ENCODE data around the gene PRPS2. TPM values are rescaled to one million over a fixed set of nuclear protein-coding genes. Genes with fewer than 3 reads are reported as not detected.

Gene PRPS2
- polyA plus RNA-seq, 3 donors: 8.2 to 19.6 (median 17.3) TPM

DNA sequence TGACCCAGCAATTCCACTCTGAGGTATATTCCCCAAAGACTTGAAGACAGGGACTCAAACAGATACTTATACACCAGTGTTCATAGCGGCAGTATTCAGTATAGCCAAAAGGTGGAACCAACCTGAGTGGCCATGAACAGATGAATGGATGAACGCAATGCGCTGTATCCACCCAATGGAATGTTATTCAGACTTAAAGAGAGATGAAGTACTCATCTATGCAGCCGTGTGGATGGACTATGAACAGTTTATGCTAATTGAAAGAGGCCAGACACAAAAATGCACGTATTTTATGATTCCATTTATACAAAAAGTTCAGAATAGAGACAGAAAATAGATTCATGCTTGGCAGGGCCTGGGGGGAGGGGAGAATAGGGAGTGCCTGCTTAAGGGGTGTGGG lies 26.3 kb downstream of the PRPS2 start:
- H3K9me3 ChIP-seq (replicated peaks in 1 of 2; ENCODE audit: control insufficient read depth in 1 of 2, insufficient read depth in 1 of 2, low read length in 2 of 2): no peaks in the 10 kb centered on the region
- H4K20me1 ChIP-seq (ENCODE audit: insufficient read depth, low read length): no peaks in the 10 kb centered on the region
- Mint-ChIP-seq H3K4me1 (peaks cover 10% of the 10 kb centered on the region), H3K9me3 (peaks cover 0 to 1% (median 0%) of the 10 kb centered on the region in 7 donors), H3K4me3 (no peak overlapping the region), H3K27ac (no peak overlapping the region), H3K27me3 (ENCODE audit: low read depth in 3 of 3) (peaks cover 0 to 10% (median 0%) of the 10 kb centered on the region in 3 donors), H3K36me3 (peaks cover 13 to 19% of the 10 kb centered on the region in 2 donors)
- H3K9ac ChIP-seq (ENCODE audit: insufficient read depth, low read length, poor library complexity, severe bottlenecking): no peak overlapping the region
- H3K4me2 ChIP-seq (replicated peaks; ENCODE audit: extremely low read depth, low read length, poor library complexity, severe bottlenecking): no peak overlapping the region
- DNase-seq: no peak
- H3K79me2 ChIP-seq (ENCODE audit: insufficient read depth, low read length): no peaks in the 10 kb centered on the region
- no peak overlapping the region for H2AFZ ChIP-seq (ENCODE audit: insufficient read depth, low read depth, low read length, poor library complexity, severe bottlenecking)
- no peak overlapping the region for H3K4me3 ChIP-seq (replicated peaks in 1 of 3; ENCODE audit: low read depth in 2 of 3, low read length in 3 of 3)
- peaks cover 4 to 6% of the 10 kb centered on the region in 2 donors for H3K4me1 ChIP-seq (ENCODE audit: control insufficient read depth in 1 of 2, insufficient read depth in 2 of 2, low read length in 2 of 2)
- intact Hi-C loops (cut with micrococcal nuclease): no loop called here
- TF ChIP-seq, protein P1, sequence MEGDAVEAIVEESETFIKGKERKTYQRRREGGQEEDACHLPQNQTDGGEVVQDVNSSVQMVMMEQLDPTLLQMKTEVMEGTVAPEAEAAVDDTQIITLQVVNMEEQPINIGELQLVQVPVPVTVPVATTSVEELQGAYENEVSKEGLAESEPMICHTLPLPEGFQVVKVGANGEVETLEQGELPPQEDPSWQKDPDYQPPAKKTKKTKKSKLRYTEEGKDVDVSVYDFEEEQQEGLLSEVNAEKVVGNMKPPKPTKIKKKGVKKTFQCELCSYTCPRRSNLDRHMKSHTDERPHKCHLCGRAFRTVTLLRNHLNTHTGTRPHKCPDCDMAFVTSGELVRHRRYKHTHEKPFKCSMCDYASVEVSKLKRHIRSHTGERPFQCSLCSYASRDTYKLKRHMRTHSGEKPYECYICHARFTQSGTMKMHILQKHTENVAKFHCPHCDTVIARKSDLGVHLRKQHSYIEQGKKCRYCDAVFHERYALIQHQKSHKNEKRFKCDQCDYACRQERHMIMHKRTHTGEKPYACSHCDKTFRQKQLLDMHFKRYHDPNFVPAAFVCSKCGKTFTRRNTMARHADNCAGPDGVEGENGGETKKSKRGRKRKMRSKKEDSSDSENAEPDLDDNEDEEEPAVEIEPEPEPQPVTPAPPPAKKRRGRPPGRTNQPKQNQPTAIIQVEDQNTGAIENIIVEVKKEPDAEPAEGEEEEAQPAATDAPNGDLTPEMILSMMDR (IDR thresholded peaks at IDR 0.05): no peak
- no peak overlapping the region for H3K27ac ChIP-seq (ENCODE audit: low read depth in 1 of 2, low read length in 2 of 2)
- 100% methylated on average over 1 of the region's 5 CpGs for WGBS (ENCODE audit: insufficient coverage)
- peaks cover 11 to 24% of the 10 kb centered on the region in 2 donors for H3K36me3 ChIP-seq (replicated peaks in 1 of 2; ENCODE audit: control insufficient read depth in 1 of 2, insufficient read depth in 2 of 2, low read length in 2 of 2)
- H3K27me3 ChIP-seq (ENCODE audit: control insufficient read depth in 2 of 2, insufficient read depth in 2 of 2, low read length in 2 of 2): peaks cover 0 to 4% of the 10 kb centered on the region in 2 donors

DNA sequence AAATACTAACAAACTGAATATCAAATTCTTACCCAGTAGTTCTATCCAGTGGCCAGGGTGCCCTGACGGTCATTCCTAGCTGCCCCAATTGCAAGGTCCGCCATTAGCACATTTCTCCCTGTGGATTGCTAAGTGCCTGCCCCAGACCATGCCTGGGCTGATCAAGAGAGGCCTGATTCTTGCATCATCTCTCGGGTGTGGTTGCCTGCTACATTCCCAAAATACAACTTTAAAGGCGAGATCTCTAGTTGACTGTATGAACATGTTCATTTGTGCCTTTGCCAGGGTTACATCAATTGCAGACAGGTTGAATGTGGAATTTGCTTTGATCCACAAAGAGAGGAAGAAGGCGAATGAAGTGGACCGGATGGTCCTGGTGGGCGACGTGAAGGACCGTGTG lies 28.0 kb downstream of the PRPS2 start:
- Histone ChIP-seq H3K27ac (ENCODE audit: low read depth in 1 of 2, low read length in 2 of 2) (no peak overlapping the region), H3K4me3 (replicated peaks in 1 of 3; ENCODE audit: low read depth in 2 of 3, low read length in 3 of 3) (no peak overlapping the region), H3K36me3 (replicated peaks in 1 of 2; ENCODE audit: control insufficient read depth in 1 of 2, insufficient read depth in 2 of 2, low read length in 2 of 2) (peaks cover 14 to 39% of the 10 kb centered on the region in 2 donors), H3K27me3 (ENCODE audit: control insufficient read depth in 2 of 2, insufficient read depth in 2 of 2, low read length in 2 of 2) (peaks cover 0 to 4% of the 10 kb centered on the region in 2 donors), H2AFZ (ENCODE audit: insufficient read depth, low read depth, low read length, poor library complexity, severe bottlenecking) (no peak overlapping the region), H4K20me1 (ENCODE audit: insufficient read depth, low read length) (no peaks in the 10 kb centered on the region), H3K4me1 (ENCODE audit: control insufficient read depth in 1 of 2, insufficient read depth in 2 of 2, low read length in 2 of 2) (peaks cover 4 to 6% of the 10 kb centered on the region in 2 donors), H3K4me2 (replicated peaks; ENCODE audit: extremely low read depth, low read length, poor library complexity, severe bottlenecking) (no peak overlapping the region), H3K79me2 (ENCODE audit: insufficient read depth, low read length) (no peaks in the 10 kb centered on the region), H3K9me3 (replicated peaks in 1 of 2; ENCODE audit: control insufficient read depth in 1 of 2, insufficient read depth in 1 of 2, low read length in 2 of 2) (no peaks in the 10 kb centered on the region), H3K9ac (ENCODE audit: insufficient read depth, low read length, poor library complexity, severe bottlenecking) (no peak overlapping the region)
- WGBS (ENCODE audit: insufficient coverage): 86% methylated on average over 4 of the region's 9 CpGs
- Mint-ChIP-seq H3K4me3 (no peak overlapping the region), H3K36me3 (peaks cover 19% of the 10 kb centered on the region in 2 donors), H3K9me3 (peaks cover 0 to 1% (median 0%) of the 10 kb centered on the region in 7 donors), H3K27ac (peak overlapping the region in 1 of 7 donors; percentile 23), H3K4me1 (peaks cover 6% of the 10 kb centered on the region), H3K27me3 (ENCODE audit: low read depth in 3 of 3) (peaks cover 0 to 8% (median 0%) of the 10 kb centered on the region in 3 donors)
- no peak for DNase-seq
- intact Hi-C loops (cut with micrococcal nuclease): no loop called here
- TF ChIP-seq, protein P1 (IDR thresholded peaks at IDR 0.05): no peak
